Upper lobe of left lung (tissue), 6 donors: ENCODE data around the gene CAPN7. TPM values are rescaled to one million over a fixed set of nuclear protein-coding genes. Genes with fewer than 3 reads are reported as not detected.

Experiments used
- ATAC-seq, 2 donors: fragments of 200-7000 bp; cut with Tn5 transposase; one replicate each; pipeline ENCODE4 v1.9.1; 2022; ENCODE audit warnings: mild to moderate bottlenecking in 2 of 2, moderate library complexity in 2 of 2; ENCODE audit not compliant: low FRiP score in 2 of 2
- DNase-seq, 2 donors: peaks; one replicate each; pipeline ENCODE4 v3.0.0-alpha.2; 2019 to 2020
- H3K27ac ChIP-seq, 4 donors: fragments of 200-600 bp; sonication (generic); one replicate each; pipeline ENCODE4 v1.5.1; 2016 to 2019
- H3K27me3 ChIP-seq, 4 donors: fragments of 200-600 bp; sonication (generic); one replicate each; pipeline ENCODE4 v1.5.1; 2017 to 2019
- H3K36me3 ChIP-seq, 4 donors: fragments of 200-600 bp; sonication (generic); one replicate each; pipeline ENCODE4 v1.5.1; 2016 to 2019
- H3K4me1 ChIP-seq, 4 donors: fragments of 200-600 bp; sonication (generic); one replicate each; pipeline ENCODE4 v1.5.1; 2018 to 2019
- H3K4me3 ChIP-seq, 4 donors: fragments of 200-600 bp; sonication (generic); one replicate each; pipeline ENCODE4 v1.5.1; 2017 to 2019; ENCODE audit warnings: mild to moderate bottlenecking in 2 of 4, moderate library complexity in 1 of 4
- H3K9me3 ChIP-seq, 4 donors: fragments of 200-600 bp; sonication (generic); one replicate each; pipeline ENCODE4 v1.5.1; 2018 to 2019
- CTCF ChIP-seq, 6 experiments: fragments of 450-650 bp in 4 of 6; fragments of 200-600 bp in 2 of 6; sonication (generic) in 2 of 6; IDR thresholded peaks; one replicate each; pipeline ENCODE4 v1.5.1; 2016 to 2019; ENCODE audit warnings: antibody characterized with exemption in 6 of 6
- EP300 ChIP-seq, 4 donors: sonication (generic); formaldehyde crosslinking; IDR thresholded peaks; one replicate each; pipeline ENCODE4 v1.5.1; 2017; ENCODE audit warnings: antibody characterized with exemption in 4 of 4, control low read depth in 2 of 4
- POLR2A ChIP-seq, 4 donors: fragments of 450-650 bp; IDR thresholded peaks; one replicate each; pipeline ENCODE4 v1.5.1; 2016 to 2017; ENCODE audit warnings: antibody characterized with exemption in 4 of 4, mild to moderate bottlenecking in 2 of 4
- POLR2AphosphoS5 ChIP-seq, 2 donors: sonication (generic); formaldehyde crosslinking; IDR thresholded peaks; one replicate each; pipeline ENCODE4 v1.5.1; 2017; ENCODE audit warnings: antibody characterized with exemption in 2 of 2
- WGBS, 2 donors: methylation state at CpG; one replicate each; pipeline ENCODE4 v1.1.5; 2017 to 2018; 5-methylcytosine and 5-hydroxymethylcytosine counted together
- total RNA-seq, 6 donors: library from RNA; depleted of rRNA in 4 of 6; stranded (reverse); fragments of >200 nt in 4 of 6; gene quantifications; one replicate each; pipeline versions ENCODE4 v1.1.0 to v1.2.1, GENCODE V29; 2016 to 2021
- donor health status: DM: no; HTN: no; CAD: no; lungs with moderate emphysema.
- donor health status: DM: no; HTN: yes; CAD: no; lungs with severe emphysema.

CAPN7 gene
- total RNA-seq, 6 donors from 2014 or later = 42.3 to 119 (median 46.2) TPM

- no peak overlapping the region for H3K4me3 ChIP-seq
- no peaks in the 10 kb centered on the region for H3K9me3 ChIP-seq
- peaks cover 70 to 84% (median 74%) of the 10 kb centered on the region in 4 donors for H3K4me1 ChIP-seq
- TF ChIP-seq CTCF (IDR thresholded peaks at IDR 0.05) (no peak), POLR2AphosphoS5 (IDR thresholded peaks at IDR 0.05) (peak; percentile 37 to 90), EP300 (IDR thresholded peaks at IDR 0.05) (peak in 2 of 4 donors; percentile 46 to 52)
- H3K36me3 ChIP-seq = peaks cover 0 to 11% (median 2%) of the 10 kb centered on the region in 4 donors
- no peaks in the 10 kb centered on the region for H3K27me3 ChIP-seq
- peak overlapping the region; percentile 82 to 89 (median 84) for H3K27ac ChIP-seq
- peak in 1 of 2 donors; percentile 51 for DNase-seq
- peak; percentile 1 to 41 for ATAC-seq
- 39 to 42% methylated on average over 6 of the region's 6 CpGs for WGBS, 2 donors
Observed at GRCh38 chr3:15291589-15292541, 85.8 kb downstream of the CAPN7 start.

DNA sequence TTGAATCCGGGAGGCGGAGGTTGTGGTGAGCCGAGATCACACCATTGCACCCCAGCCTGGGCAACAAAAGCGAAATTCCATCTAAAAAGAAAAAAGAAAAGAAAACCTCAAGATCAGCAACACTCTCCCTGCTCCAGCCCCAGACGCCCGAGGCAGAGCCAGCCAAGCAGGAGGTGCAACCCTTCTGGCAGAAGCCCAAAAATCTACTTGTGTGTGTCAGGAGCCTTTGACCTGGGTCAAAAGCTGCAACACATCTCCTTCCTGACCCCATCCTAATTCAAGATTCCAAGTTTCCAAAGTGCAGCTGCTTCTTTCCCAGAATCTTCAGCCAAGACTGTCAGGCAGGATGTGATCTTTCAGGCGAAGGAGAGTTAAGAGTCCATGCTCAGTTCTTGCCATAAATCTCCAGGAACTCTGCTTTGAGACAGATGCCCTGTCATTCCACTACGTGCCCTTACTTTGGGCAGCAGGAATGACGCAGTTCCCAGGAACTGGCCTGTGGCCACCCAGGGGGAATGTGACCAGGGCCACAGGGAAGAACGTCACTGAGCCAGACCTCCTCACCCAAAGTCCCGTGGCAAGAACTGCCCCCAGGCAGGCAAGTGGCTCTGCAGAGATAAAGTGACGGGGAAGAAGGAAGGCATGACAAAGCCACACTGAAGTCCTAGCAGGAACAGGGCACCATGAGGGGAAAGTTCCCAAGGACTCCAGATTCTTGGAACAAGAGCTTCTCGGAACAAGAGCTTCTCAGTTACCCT is 86.9 kb downstream of the CAPN7 start:
- ATAC-seq (peak; percentile 2 to 50), DNase-seq (peak in 1 of 2 donors; percentile 61)
- no peaks in the 10 kb centered on the region for H3K9me3 ChIP-seq
- peak overlapping the region; percentile 82 to 89 (median 84) for H3K27ac ChIP-seq
- WGBS, 2 donors = 42 to 49% methylated on average over 11 to 13 of the region's 13 CpGs
- H3K4me3 ChIP-seq = no peak overlapping the region
- no peaks in the 10 kb centered on the region for H3K27me3 ChIP-seq
- H3K4me1 ChIP-seq = peaks cover 60 to 74% (median 67%) of the 10 kb centered on the region in 4 donors
- TF ChIP-seq POLR2AphosphoS5 (IDR thresholded peaks at IDR 0.05) = peak; percentile 27 to 79
- peak in 1 of 4 donors; percentile 55 for TF ChIP-seq POLR2A (IDR thresholded peaks at IDR 0.05)
- no peak for TF ChIP-seq CTCF (IDR thresholded peaks at IDR 0.05)
- peak; percentile 70 to 78 (median 75) for TF ChIP-seq EP300 (IDR thresholded peaks at IDR 0.05)
- H3K36me3 ChIP-seq = peaks cover 0 to 11% (median 2%) of the 10 kb centered on the region in 4 donors

GRCh38 chr3:15294929-15295328 is 88.9 kb downstream of the CAPN7 start:
- TF ChIP-seq CTCF (IDR thresholded peaks at IDR 0.05) (no peak), EP300 (IDR thresholded peaks at IDR 0.05) (peak in 1 of 4 donors; percentile 15), POLR2A (IDR thresholded peaks at IDR 0.05) (peak in 1 of 4 donors; percentile 59), POLR2AphosphoS5 (IDR thresholded peaks at IDR 0.05) (peak; percentile 53 to 57)
- WGBS, 2 donors = 62 to 80% methylated on average over 5 of the region's 5 CpGs
- Histone ChIP-seq H3K27ac (peak overlapping the region; percentile 82 to 89 (median 84)), H3K36me3 (peaks cover 0 to 11% (median 2%) of the 10 kb centered on the region in 4 donors), H3K27me3 (no peaks in the 10 kb centered on the region), H3K4me1 (peaks cover 46 to 75% (median 63%) of the 10 kb centered on the region in 4 donors), H3K4me3 (no peak overlapping the region), H3K9me3 (no peaks in the 10 kb centered on the region)
- DNase-seq = peak in 1 of 2 donors; percentile 61
- ATAC-seq = peak; percentile 61 to 71

DNA sequence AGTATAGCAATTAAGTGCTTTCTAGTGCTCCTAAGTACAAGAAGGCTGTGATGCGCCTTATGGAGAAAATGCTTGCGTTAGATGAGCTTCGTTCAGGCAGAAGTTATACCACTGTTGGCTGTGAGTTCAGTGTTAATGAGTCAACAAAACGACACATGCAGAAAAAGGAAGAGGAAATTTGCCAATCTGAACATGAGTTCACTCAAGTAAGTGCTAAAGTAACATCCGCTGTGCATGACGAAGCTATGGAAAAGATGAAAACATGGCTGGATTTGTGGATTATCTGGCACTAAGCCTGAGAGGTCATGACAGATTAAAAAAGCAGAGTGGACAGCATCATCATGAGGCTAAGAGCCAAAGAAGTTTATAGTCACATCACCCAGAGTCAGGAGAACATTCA is 89.5 kb downstream of the CAPN7 start:
- peak in 3 of 4 donors; percentile 60 to 89 (median 75) for TF ChIP-seq EP300 (IDR thresholded peaks at IDR 0.05)
- peak; percentile 46 to 93 for TF ChIP-seq POLR2AphosphoS5 (IDR thresholded peaks at IDR 0.05)
- TF ChIP-seq POLR2A (IDR thresholded peaks at IDR 0.05) = peak in 1 of 4 donors; percentile 11
- TF ChIP-seq CTCF (IDR thresholded peaks at IDR 0.05) = no peak
- DNase-seq (no peak), ATAC-seq (peak; percentile 38 to 82)
- H3K4me1 ChIP-seq = peaks cover 45 to 71% (median 63%) of the 10 kb centered on the region in 4 donors
- H3K4me3 ChIP-seq = no peak overlapping the region
- H3K36me3 ChIP-seq = peaks cover 0 to 11% (median 2%) of the 10 kb centered on the region in 4 donors
- WGBS, 2 donors = 50 to 60% methylated on average over 6 of the region's 6 CpGs
- no peaks in the 10 kb centered on the region for H3K27me3 ChIP-seq
- peak overlapping the region; percentile 82 to 89 (median 84) for H3K27ac ChIP-seq
- no peaks in the 10 kb centered on the region for H3K9me3 ChIP-seq
